AG09319 (cell line): ENCODE results near the gene NECTIN2.

Experiments used
- DNase-seq: peaks from one replicate; pipeline ENCODE4 v3.0.0-alpha.2; 2010; ENCODE audit warnings: low read depth; ENCODE audit errors: extremely low read depth
- CTCF ChIP-seq: IDR thresholded peaks from 2 replicates; pipeline ENCODE4 v1.5.1; 2011; ENCODE audit warnings: low read depth, mild to moderate bottlenecking, inconsistent platforms, low read length, moderate library complexity

The NECTIN2 gene

GRCh38 chr19:44812142-44812718 lies 33.9 kb upstream of the NECTIN2 start:
- DNase-seq = no peak
- no peak for TF ChIP-seq CTCF

- DNase-seq = no peak
- TF ChIP-seq CTCF = no peak
Measured at GRCh38 chr19:44813070-44813840, 32.8 kb upstream of the NECTIN2 start.

GRCh38 chr19:44813841-44814470 lies 32.1 kb upstream of the NECTIN2 start:
- no peak for TF ChIP-seq CTCF
- no peak for DNase-seq

GRCh38 chr19:44814517-44814916 lies 31.6 kb upstream of the NECTIN2 start:
- DNase-seq = no peak
- TF ChIP-seq CTCF = no peak

GRCh38 chr19:44816301-44816700 lies 29.8 kb upstream of the NECTIN2 start:
- TF ChIP-seq CTCF = no peak
- no peak for DNase-seq

GRCh38 chr19:44817725-44818465 lies 28.2 kb upstream of the NECTIN2 start:
- TF ChIP-seq CTCF = no peak
- DNase-seq = no peak
